WTC11 (cell line): ENCODE data around the gene SEC61A2.

Experiments
- CTCF ChIP-seq: fragments of 200-600 bp; IDR thresholded peaks from 2 replicates; pipeline ENCODE4 v1.8.0; 2022; ENCODE audit warnings: antibody characterized with exemption
- FOXK1 ChIP-seq: sonication (generic); formaldehyde crosslinking; IDR thresholded peaks from 2 replicates; pipeline ENCODE4 v1.8.0; 2022; ENCODE audit warnings: mild to moderate bottlenecking, moderate library complexity, missing genetic modification reagents
- NR1H2 ChIP-seq: sonication (generic); formaldehyde crosslinking; IDR thresholded peaks from 2 replicates; pipeline ENCODE4 v1.9.0; 2021; ENCODE audit warnings: mild to moderate bottlenecking, moderate library complexity, missing genetic modification reagents
- ZNF232 ChIP-seq: sonication (generic); formaldehyde crosslinking; IDR thresholded peaks from 2 replicates; pipeline ENCODE4 v1.8.0; 2022; ENCODE audit warnings: mild to moderate bottlenecking, missing genetic modification reagents

DNA sequence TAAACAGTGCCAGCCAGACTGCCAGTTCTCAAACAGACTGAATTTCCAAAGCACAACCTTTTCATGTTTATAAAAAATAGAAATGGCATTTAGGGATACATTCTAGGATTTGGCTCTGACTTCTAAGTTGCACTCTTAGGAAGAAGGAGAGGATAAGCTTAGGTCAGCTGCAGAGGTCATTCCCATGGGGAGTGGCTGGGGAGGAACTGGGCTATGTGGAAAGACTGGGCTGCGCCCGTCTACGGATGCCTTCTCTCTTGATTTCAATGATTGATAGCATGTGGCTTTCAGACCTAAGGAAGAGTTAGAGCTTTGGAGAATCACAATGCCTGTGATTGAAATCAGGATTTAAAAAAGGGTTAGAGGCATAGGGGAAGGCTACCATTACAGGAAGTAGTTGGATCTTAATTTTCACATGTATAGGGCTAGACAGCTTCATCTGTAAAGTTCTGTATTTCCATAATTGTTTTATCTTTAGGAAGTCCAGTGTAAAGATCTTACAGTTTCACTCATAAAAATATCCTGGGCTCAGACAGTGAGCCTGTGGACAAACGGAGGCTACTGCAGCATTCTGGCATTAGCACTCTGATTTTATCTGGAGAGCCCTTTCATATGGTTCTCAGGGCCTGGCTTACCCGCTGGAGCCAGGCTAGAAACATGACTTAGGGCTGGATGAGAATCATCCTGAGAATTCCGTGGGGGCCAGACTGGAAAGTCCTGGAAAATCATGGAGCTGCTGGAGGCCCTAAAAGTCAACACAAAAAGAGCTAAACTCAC is 36.7 kb downstream of the SEC61A2 start:
- TF ChIP-seq NR1H2 (CRISPR knock-in tag), result no peak
- no peak for TF ChIP-seq CTCF
- no peak for TF ChIP-seq FOXK1 (CRISPR knock-in tag)
- TF ChIP-seq ZNF232 (CRISPR knock-in tag), result no peak
